HL-60/S4 treated with retinoic acid at 250 ng/mL for 4 days and 3 days (cell line): ENCODE results near the gene NLE1.
"Not testable (repeated sequence)": the region's sequence is repeated elsewhere in the genome, so short reads cannot be mapped to it uniquely, and the experiment has no call there.

Source experiments
- in situ Hi-C: fragments of 300-500 bp; cut with MboI; formaldehyde crosslinking; loops from 2 replicates; pipeline ENCODE4 v1.7.0; 2022; ENCODE audit warnings: low sequenced_read_pairs

NLE1 gene

DNA sequence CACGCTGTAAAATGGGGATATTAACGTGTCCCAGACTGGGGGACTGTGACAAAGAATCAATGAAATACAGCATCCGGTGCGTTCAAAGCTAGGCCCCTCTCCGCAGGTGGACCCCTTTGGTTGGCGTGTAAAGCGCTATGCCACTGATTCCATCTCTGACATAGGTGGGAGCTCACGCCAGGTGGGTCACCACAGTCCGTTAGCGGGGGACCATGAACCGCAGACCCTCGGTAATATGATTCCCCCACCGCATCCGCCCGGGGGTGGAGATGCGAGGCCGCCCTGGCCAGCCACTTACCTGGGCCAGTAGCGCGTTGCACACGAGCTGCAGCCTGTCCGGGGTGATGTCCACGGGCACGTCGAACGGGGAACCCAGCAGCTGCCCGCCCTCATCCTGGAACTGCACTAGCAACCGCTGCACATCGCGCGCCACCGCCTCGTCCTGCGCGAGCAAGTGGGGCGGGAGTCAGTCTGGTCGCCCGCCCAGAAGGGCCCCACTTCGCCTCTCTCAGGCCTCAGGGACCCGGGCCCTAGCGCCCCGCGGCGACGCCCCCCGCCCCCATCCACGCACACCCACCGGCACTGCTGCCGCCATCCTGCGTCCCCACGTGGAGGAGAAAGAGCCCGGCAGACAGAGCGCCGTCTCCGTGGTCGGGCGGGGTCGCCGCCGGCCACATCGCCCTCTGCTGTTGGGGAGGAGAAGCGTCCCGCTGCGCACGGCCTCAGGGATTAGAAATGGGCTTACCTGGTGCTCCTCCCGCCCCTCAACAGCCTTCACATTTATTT is at the start of gene NLE1:
Gene NLE1, minus strand, starts transcription at position 623 of the 786 bp plus-strand sequence. Its CDS starts 28 bp downstream, at position 595.
- in situ Hi-C loops = no loop called here

DNA sequence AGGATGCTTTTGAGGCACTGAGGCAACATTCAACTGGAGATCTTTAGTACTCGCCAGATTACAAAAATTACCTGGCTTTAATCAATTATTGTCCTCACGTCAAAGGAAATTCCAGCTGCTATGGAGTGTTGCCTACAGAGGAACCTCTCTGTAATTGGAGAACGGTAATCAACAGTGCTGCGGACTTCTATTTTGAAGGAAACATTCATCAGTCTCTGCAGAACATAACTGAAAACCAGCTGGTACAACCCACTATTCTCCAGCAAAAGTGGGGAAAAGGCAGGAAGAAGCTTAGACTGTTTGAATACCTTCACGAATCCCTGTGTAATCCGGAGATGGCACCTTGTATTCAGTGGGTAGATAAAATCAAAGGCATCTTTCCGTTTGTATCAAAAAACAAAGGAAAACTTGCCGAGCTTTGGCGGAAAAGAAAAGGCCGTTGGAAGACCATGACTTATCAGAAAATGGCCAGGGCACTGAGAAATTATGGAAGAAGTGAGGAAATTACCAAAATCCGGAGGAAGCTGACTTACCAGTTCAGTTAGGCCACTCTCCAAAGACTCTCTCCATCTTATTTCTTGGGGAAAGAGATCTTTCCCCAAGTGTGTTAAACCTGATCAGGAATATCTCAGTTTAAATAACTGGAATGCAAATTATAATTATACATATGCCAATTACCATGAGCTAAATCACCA is 49.0 kb upstream of the NLE1 start:
- in situ Hi-C loops = no loop called here

GRCh38 chr17:35189291-35189690 is 47.2 kb upstream of the NLE1 start:
- in situ Hi-C loops = no loop called here

GRCh38 chr17:35188111-35188510 is 46.0 kb upstream of the NLE1 start:
- in situ Hi-C loops = no loop called here

- in situ Hi-C loops = no loop called here
Measured at GRCh38 chr17:35187481-35187880, 45.4 kb upstream of the NLE1 start.

GRCh38 chr17:35185849-35186248 is 43.7 kb upstream of the NLE1 start:
- in situ Hi-C loops = no loop called here

- in situ Hi-C loops = no loop called here
Measured at GRCh38 chr17:35184274-35184673, 42.2 kb upstream of the NLE1 start.

GRCh38 chr17:35183332-35183731 is 41.2 kb upstream of the NLE1 start:
- in situ Hi-C loops = no loop called here

DNA sequence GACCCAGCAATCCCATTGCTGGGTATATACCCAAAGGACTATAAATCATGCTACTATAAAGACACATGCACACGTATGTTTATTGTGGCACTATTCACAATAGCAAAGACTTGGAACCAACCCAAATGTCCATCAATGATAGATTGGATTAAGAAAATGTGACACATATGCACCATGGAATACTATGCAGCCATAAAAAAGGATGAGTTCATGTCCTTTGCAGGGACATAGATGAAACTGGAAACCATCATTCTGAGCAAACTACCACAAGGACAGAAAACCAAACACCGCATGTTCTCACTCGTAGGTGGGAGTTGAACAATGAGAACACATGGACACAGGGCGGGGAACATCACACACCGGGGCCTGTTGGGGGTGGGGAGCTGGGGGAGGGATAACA is 37.3 kb upstream of the NLE1 start:
- in situ Hi-C loops = not testable (repeated sequence)

DNA sequence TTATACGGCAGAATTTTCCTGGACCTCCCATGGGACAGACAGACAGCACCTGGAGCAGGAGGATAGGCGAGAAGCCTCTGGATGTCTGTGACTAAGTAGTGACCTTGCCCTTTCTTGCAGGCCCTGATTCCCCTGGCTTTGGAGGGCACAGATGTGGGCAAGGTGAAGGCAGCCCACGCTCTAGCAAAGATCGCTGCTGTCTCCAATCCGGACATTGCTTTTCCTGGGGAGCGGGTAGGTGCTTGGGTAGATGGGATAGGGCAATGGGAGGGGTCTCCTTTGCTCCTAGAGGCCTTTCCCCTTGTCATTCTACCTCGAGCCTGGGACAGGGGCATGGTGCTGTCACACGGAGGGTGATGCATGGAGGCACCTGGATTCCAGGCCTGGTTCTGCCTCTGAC is 34.8 kb upstream of the NLE1 start:
- in situ Hi-C loops = no loop called here

GRCh38 chr17:35175638-35176415 is 33.7 kb upstream of the NLE1 start:
- in situ Hi-C loops = no loop called here

GRCh38 chr17:35174835-35175334 is 32.8 kb upstream of the NLE1 start:
- in situ Hi-C loops = loop anchor here (25.0 kb wide), 1 partner anchor 362 kb away; the partner anchor contains the start of gene SLFN12L

GRCh38 chr17:35172321-35172720 is 30.2 kb upstream of the NLE1 start:
- in situ Hi-C loops = loop anchor here (25.0 kb wide), 1 partner anchor 365 kb away; the partner anchor contains the start of gene SLFN12L

DNA sequence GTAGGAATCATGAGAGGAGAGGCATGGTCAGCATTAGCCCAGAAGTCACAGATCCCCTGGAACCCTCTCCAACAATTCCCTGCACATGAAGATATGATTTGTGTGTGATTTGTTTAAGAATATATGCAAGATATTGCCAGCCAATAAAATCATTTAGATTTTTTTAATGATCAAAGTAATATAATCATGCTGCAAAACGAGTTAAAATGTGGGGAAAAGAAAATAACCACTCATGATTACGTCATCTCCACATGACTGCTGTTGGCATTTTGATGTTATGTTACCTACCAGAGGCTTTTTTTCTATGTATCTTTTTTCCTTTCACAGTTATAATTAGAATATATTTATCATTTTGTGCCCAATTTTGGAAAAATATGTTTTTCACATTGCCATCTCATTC is 29.7 kb upstream of the NLE1 start:
- in situ Hi-C loops = loop anchor here (25.0 kb wide), 1 partner anchor 365 kb away; the partner anchor contains the start of gene SLFN12L

DNA sequence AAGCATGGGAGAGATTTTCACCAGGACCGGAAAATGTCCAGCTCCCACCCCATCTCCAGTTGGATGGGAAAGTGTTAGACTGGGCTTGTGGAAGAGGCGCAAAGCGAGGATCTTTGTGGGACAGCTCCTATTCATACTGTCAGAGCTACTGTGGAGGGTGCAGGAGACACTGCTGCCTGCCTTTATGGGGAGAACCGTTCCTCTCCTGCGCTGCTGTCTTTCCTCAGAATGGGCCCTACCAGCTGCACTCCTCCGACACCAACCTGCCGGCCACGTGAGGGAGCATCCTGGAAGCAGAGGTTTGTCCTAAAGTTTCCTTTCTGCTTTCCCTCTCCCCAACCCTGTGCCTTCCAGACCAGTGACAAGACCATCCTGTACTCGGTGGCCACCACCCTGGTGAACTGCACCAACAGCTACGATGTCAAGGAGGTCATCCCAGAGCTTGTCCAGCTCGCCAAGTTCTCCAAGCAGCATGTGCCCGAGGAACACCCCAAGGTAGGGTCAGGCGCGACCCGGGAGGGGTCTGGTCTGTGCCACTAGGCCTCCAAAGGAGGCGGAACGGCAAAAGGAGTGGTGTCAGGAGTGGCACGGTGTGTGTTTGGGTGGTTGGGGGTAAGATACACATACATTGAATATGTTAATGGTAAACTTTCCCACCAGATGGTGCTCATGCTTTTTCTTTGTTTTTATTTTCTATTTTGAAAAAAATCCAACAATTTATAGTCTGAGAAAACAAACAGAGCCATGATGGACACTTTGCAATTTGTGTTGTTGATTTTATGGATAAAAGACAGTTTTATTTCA is 29.1 kb upstream of the NLE1 start:
- in situ Hi-C loops = loop anchor here (25.0 kb wide), 1 partner anchor 366 kb away; the partner anchor contains the start of gene SLFN12L

GRCh38 chr17:35169835-35170363 is 27.8 kb upstream of the NLE1 start:
- in situ Hi-C loops = loop anchor here (25.0 kb wide), 1 partner anchor 367 kb away; the partner anchor contains the start of gene SLFN12L

DNA sequence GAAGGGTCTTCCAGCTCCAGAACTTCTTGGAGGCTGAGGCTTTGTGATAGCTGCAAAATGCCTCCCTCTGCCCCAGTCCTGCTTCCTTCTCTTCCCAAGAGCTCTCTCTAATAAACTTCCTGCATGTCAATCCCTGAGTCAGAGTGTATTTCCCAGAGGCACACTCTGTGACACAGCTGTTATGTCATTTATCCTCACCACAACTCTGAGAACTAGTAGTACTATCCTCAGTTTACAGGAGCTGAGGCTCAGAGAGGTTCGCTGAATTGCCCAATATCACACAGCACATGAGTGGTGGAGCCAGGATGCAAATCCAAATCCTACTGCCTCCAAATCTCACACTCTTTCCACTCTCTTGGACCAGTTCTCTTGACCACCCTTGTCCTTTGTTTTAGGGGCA is 25.6 kb upstream of the NLE1 start:
- in situ Hi-C loops = loop anchor here (25.0 kb wide), 1 partner anchor 370 kb away; the partner anchor contains the start of gene SLFN12L

- in situ Hi-C loops = loop anchor here (25.0 kb wide), 1 partner anchor 370 kb away; the partner anchor contains the start of gene SLFN12L
Measured at GRCh38 chr17:35167046-35167445, 24.9 kb upstream of the NLE1 start.

DNA sequence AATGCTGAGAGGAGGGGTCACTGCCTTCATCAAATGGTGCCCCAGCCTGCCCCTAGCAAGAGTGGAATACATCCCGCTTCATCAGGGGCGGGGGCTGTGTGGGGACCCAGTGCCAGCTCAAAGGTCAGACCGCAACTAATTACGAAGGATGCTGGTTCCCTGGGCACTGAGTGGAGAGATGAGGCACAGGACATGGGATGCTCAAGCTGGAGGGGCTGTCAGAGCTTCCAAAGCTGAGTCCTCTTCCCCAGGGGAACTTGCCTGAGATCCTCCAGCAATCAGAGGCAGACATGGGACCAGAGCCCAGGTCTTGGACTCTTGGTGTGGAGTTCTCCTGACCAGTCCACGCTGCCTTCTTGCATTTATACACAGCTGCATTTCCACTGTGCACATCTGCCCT is 24.4 kb upstream of the NLE1 start:
- in situ Hi-C loops = loop anchor here (25.0 kb wide), 1 partner anchor 371 kb away; the partner anchor contains the start of gene SLFN12L
